B cell (primary cell): ENCODE data around the gene CPLX3. TPM values are rescaled to one million over a fixed set of nuclear protein-coding genes. Genes with fewer than 3 reads are reported as not detected.
A peak's percentile ranks its signal among the peaks of the same experiment; 100 is the strongest.

Source experiments
- ATAC-seq: fragments of 200-7000 bp; cut with Tn5 transposase; one replicate; pipeline ENCODE4 v1.10.0; 2021; ENCODE audit warnings: low read depth, mild to moderate bottlenecking, moderate number of reproducible peaks, moderate library complexity
- CTCF ChIA-PET: fragments of 350-600 bp; sonication (Branson Sonifier 250); formaldehyde crosslinking; loops from one replicate; lab custom pipeline; 2021; ENCODE audit warnings: antibody characterized with exemption, inconsistent platforms; lab: Charles Lee
- POLR2A ChIA-PET: fragments of 350-600 bp; sonication (Branson Sonifier 250); formaldehyde crosslinking; loops from one replicate; lab custom pipeline; 2021; ENCODE audit warnings: antibody characterized with exemption; lab: Charles Lee
- DNase-seq: peaks from one replicate; pipeline ENCODE4 v3.0.0; 2013
- H2AFZ ChIP-seq: 2 replicates; pipeline ENCODE4 v1.6.1; 2012; ENCODE audit warnings: mild to moderate bottlenecking, low read depth, low read length; ENCODE audit not compliant: insufficient read depth, poor library complexity, severe bottlenecking
- H3K27ac ChIP-seq, 2 donors: 1 replicate in 1 of 2; 2 replicates in 1 of 2; pipeline ENCODE4 v1.5.1; 2012 to 2013; ENCODE audit warnings: low read length in 2 of 2, mild to moderate bottlenecking in 2 of 2, moderate library complexity in 1 of 2
- H3K27me3 ChIP-seq, 4 experiments: fragments of 200-600 bp in 1 of 4; sonication (generic) in 1 of 4; replicated peaks in 1 of 4; 1 replicate in 2 of 4; 2 replicates in 2 of 4; pipeline versions ENCODE4 v1.6.1 to v1.7.0; 2013 to 2016; ENCODE audit warnings: low read length in 3 of 4, mild to moderate bottlenecking in 2 of 4, mixed read lengths in 1 of 4, moderate library complexity in 1 of 4; ENCODE audit not compliant: insufficient read depth in 4 of 4, control insufficient read depth in 3 of 4; ENCODE audit errors: control extremely low read depth in 1 of 4
- H3K36me3 ChIP-seq, 2 experiments: replicated peaks in 1 of 2; 1 replicate in 1 of 2; 2 replicates in 1 of 2; pipeline versions ENCODE4 v1.6.1 to v1.7.1; 2013; ENCODE audit warnings: low read length in 1 of 2; ENCODE audit not compliant: insufficient read depth in 2 of 2, control insufficient read depth in 1 of 2; ENCODE audit errors: control extremely low read depth in 1 of 2, extremely low read depth in 1 of 2
- H3K4me1 ChIP-seq, 2 donors: fragments of 200-600 bp in 1 of 2; sonication (generic) in 1 of 2; 1 replicate in 1 of 2; 2 replicates in 1 of 2; pipeline versions ENCODE4 v1.5.1 to v1.6.1; 2013 to 2017; ENCODE audit warnings: low read length in 2 of 2; ENCODE audit not compliant: control insufficient read depth in 2 of 2, insufficient read depth in 2 of 2
- H3K4me2 ChIP-seq: replicated peaks from 2 replicates; pipeline ENCODE3; 2012; ENCODE audit warnings: mild to moderate bottlenecking, low read depth, low read length; ENCODE audit not compliant: poor library complexity, severe bottlenecking
- H3K4me3 ChIP-seq, 5 experiments: fragments of 200-600 bp in 1 of 5; sonication (generic) in 1 of 5; 1 replicate in 3 of 5; 2 replicates in 2 of 5; pipeline versions ENCODE4 v1.5.1 to v1.7.0; 2011 to 2016; ENCODE audit warnings: low read length in 4 of 5, mild to moderate bottlenecking in 4 of 5, low read depth in 2 of 5, control low read depth in 1 of 5, moderate library complexity in 1 of 5; ENCODE audit not compliant: insufficient read depth in 1 of 5; ENCODE audit errors: control extremely low read depth in 1 of 5, extremely low read depth in 1 of 5
- H3K79me2 ChIP-seq: fragments of 200-600 bp; sonication (generic); one replicate; pipeline ENCODE4 v1.6.0; 2016; ENCODE audit warnings: low read length; ENCODE audit not compliant: control insufficient read depth, insufficient read depth
- H3K9ac ChIP-seq: fragments of 200-600 bp; sonication (generic); 2 replicates; pipeline ENCODE4 v1.6.1; 2017; ENCODE audit warnings: mild to moderate bottlenecking, low read length, moderate library complexity
- H3K9me3 ChIP-seq, 3 donors: one replicate each; pipeline versions ENCODE4 v1.6.1 to v1.7.1; 2013; ENCODE audit warnings: low read length in 2 of 3; ENCODE audit not compliant: control insufficient read depth in 2 of 3, insufficient read depth in 1 of 3; ENCODE audit errors: control extremely low read depth in 1 of 3
- H4K20me1 ChIP-seq: 2 replicates; pipeline ENCODE4 v1.6.0; 2012; ENCODE audit warnings: mild to moderate bottlenecking, low read length; ENCODE audit not compliant: insufficient read depth, control insufficient read depth, poor library complexity, severe bottlenecking
- H3K27ac Mint-ChIP-seq: one replicate; pipeline ENCODE4 v1.8.0; 2021; ENCODE audit warnings: mixed read lengths
- H3K27me3 Mint-ChIP-seq: one replicate; pipeline ENCODE4 v1.8.0; 2021; ENCODE audit warnings: mixed read lengths
- H3K4me1 Mint-ChIP-seq: one replicate; pipeline ENCODE4 v1.8.0; 2021; ENCODE audit warnings: mixed read lengths
- H3K4me3 Mint-ChIP-seq: one replicate; pipeline ENCODE4 v1.8.0; 2021; ENCODE audit warnings: mixed read lengths
- H3K9me3 Mint-ChIP-seq: one replicate; pipeline ENCODE4 v1.8.0; 2022; ENCODE audit warnings: mixed read lengths; ENCODE audit not compliant: insufficient read depth
- EZH2 ChIP-seq: IDR thresholded peaks from 2 replicates; pipeline ENCODE4 v1.6.1; 2012; ENCODE audit warnings: borderline replicate concordance, low read depth, mild to moderate bottlenecking, moderate library complexity, low read length; ENCODE audit not compliant: insufficient read depth, poor library complexity, severe bottlenecking
- WGBS: methylation state at CpG from one replicate; pipeline ENCODE4 v1.1.5; 2013; ENCODE audit warnings: missing lambda C conversion rate; ENCODE audit not compliant: insufficient coverage; 5-methylcytosine and 5-hydroxymethylcytosine counted together
- intact Hi-C: fragments of 100-400 bp; cut with micrococcal nuclease; formaldehyde crosslinking; loops from one replicate; pipeline ENCODE4 v1.10.0; 2022
- polyA plus RNA-seq: library from polyadenylated mRNA; depleted of rRNA; stranded (reverse); fragments of >200 nt; gene quantifications from 2 replicates; pipeline ENCODE4 v1.2.3, GENCODE V29; 2012
- total RNA-seq, 2 donors: library from RNA; stranded (reverse); fragments of 120-200 nt in 1 of 2; gene quantifications; 1 replicate in 1 of 2; 2 replicates in 1 of 2; pipeline versions ENCODE4 v1.2.3 to v1.2.4, GENCODE V29; 2013 to 2022
- TF ChIP-seq, protein P1 (sequence below): fragments of 200-600 bp; IDR thresholded peaks from one replicate; pipeline ENCODE4 v1.8.0; 2022; ENCODE audit warnings: antibody characterized with exemption, mild to moderate bottlenecking

CPLX3 gene
- total and polyA plus RNA-seq, 2 donors (not counting 1 experiment from before 2014, with no cell fraction given), result 0.60 TPM; not detected in 1

DNA sequence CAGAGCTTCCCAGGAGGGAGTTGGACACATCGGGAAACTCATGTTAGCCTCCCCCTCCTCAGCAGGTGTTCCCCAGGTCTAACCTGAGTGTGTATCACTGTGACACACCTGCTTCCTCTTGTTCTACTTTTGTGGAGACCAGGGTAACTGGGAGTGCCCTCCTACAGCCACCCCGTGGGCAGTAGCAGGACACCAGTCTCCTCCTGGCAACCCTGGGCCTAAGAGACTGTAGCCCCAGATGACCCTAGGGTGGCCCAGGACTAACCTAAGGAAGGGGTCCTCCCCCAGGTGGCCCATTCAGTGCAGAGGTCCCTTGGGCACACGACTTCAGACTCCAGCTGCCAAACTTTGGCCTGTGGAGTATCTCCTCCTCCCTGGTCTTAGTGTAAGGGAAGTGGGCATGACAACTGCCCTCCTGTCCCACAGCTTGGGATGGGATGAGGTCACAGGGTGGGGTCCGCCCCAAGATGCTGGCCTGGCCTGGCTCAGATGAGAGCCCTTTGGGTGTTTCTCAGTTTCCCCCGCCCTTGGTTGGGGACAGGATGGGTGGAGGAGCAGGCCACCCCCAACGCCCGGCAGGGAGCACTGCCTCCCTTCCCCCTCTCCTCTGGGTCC lies 39.8 kb upstream of the CPLX3 start:
- Mint-ChIP-seq H3K27me3 (no peaks in the 10 kb centered on the region), H3K4me1 (peaks cover 86% of the 10 kb centered on the region), H3K27ac (peak overlapping the region; percentile 99), H3K9me3 (no peaks in the 10 kb centered on the region), H3K4me3 (peak overlapping the region; percentile 93)
- Histone ChIP-seq H2AFZ (no peak overlapping the region), H3K4me3 (peak overlapping the region; percentile 44 to 99 (median 86)), H3K27ac (peak overlapping the region; percentile 90 to 93), H3K79me2 (peaks cover 76% of the 10 kb centered on the region), H3K4me1 (peaks cover 53 to 84% of the 10 kb centered on the region in 2 donors), H3K4me2 (peak overlapping the region; percentile 91), H3K9ac (peak overlapping the region; percentile 65), H4K20me1 (peaks cover 24% of the 10 kb centered on the region), H3K36me3 (peaks cover 0 to 18% of the 10 kb centered on the region in 2 experiments), H3K9me3 (no peaks in the 10 kb centered on the region), H3K27me3 (no peaks in the 10 kb centered on the region)
- POLR2A ChIA-PET, result interaction anchor here (0.6 to 15.8 kb wide), 7 partner anchors 9 to 383 kb away, joined by 4 to 572 read pairs (median 8); partner anchors contain the start of genes ARID3B, CLK3 and CSK
- 0% methylated on average over 2 of the region's 7 CpGs for WGBS
- CTCF ChIA-PET, result interaction anchor here (0.5 to 37.1 kb wide), 14 partner anchors 7 to 665 kb away, joined by 3 to 2548 read pairs (median 6); partner anchors contain the start of genes CSK, LMAN1L, SIN3A and ULK3
- intact Hi-C loops, result loop anchor here (1.0 to 10.0 kb wide), 8 partner anchors 9 to 666 kb away; partner anchors contain the start of genes ARID3B, SEMA7A, SIN3A and ULK3
- ATAC-seq (no peak), DNase-seq (peak; percentile 55)
- TF ChIP-seq EZH2, result no peak
- TF ChIP-seq, protein P1, sequence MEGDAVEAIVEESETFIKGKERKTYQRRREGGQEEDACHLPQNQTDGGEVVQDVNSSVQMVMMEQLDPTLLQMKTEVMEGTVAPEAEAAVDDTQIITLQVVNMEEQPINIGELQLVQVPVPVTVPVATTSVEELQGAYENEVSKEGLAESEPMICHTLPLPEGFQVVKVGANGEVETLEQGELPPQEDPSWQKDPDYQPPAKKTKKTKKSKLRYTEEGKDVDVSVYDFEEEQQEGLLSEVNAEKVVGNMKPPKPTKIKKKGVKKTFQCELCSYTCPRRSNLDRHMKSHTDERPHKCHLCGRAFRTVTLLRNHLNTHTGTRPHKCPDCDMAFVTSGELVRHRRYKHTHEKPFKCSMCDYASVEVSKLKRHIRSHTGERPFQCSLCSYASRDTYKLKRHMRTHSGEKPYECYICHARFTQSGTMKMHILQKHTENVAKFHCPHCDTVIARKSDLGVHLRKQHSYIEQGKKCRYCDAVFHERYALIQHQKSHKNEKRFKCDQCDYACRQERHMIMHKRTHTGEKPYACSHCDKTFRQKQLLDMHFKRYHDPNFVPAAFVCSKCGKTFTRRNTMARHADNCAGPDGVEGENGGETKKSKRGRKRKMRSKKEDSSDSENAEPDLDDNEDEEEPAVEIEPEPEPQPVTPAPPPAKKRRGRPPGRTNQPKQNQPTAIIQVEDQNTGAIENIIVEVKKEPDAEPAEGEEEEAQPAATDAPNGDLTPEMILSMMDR, result no peak
